ENCODE measurements around the gene FAM193A. TPM values are rescaled to one million over a fixed set of nuclear protein-coding genes. Genes with fewer than 3 reads are reported as not detected.
"Not testable (repeated sequence)": the region's sequence is repeated elsewhere in the genome, so short reads cannot be mapped to it uniquely, and the experiment has no call there.

The FAM193A gene
- total RNA-seq, 6 experiments from 2014 or later = 8.5 to 12.3 (median 9.7) TPM

- Histone ChIP-seq H3K36me3 (no peaks in the 10 kb centered on the region), H3K4me3 (no peak overlapping the region), H3K4me1 (peaks cover 0 to 5% (median 0%) of the 10 kb centered on the region in 4 donors), H3K27ac (no peak overlapping the region), H3K27me3 (no peaks in the 10 kb centered on the region), H3K9me3 (no peaks in the 10 kb centered on the region)
- intact Hi-C loops (cut with DNase I) = no loop called here
- no peak for TF ChIP-seq CTCF (IDR thresholded peaks at IDR 0.05)
- TF ChIP-seq POLR2A (IDR thresholded peaks at IDR 0.05) = no peak
- no peak for ATAC-seq
- DNase-seq = no peak
- 100% methylated on average over 1 of the region's 3 CpGs for WGBS (ENCODE audit: insufficient coverage, low coverage, low lambda C conversion rate, missing lambda C conversion rate)
These were observed 234.8 kb downstream of the FAM193A start for GRCh38 chr4:2771264-2771663.

GRCh38 chr4:2780643-2781042 lies 244.2 kb downstream of the FAM193A start:
- H3K27ac ChIP-seq; H3K4me3 ChIP-seq; intact Hi-C loops (cut with DNase I); H3K9me3 ChIP-seq; H3K27me3 ChIP-seq; H3K36me3 ChIP-seq; H3K4me1 ChIP-seq; DNase-seq; ATAC-seq: not testable (repeated sequence)
- 91% methylated on average over 4 of the region's 5 CpGs for WGBS (ENCODE audit: insufficient coverage, low coverage, low lambda C conversion rate, missing lambda C conversion rate)

- no peak for ATAC-seq
- H3K36me3 ChIP-seq = no peaks in the 10 kb centered on the region
- no peaks in the 10 kb centered on the region for H3K9me3 ChIP-seq
- 92% methylated on average over 8 of the region's 10 CpGs for WGBS (ENCODE audit: insufficient coverage, low coverage, low lambda C conversion rate, missing lambda C conversion rate)
- H3K4me1 ChIP-seq = no peaks in the 10 kb centered on the region
- DNase-seq = no peak
- no peak overlapping the region for H3K27ac ChIP-seq
- H3K27me3 ChIP-seq = no peaks in the 10 kb centered on the region
- TF ChIP-seq CTCF (IDR thresholded peaks at IDR 0.05) (no peak), POLR2A (IDR thresholded peaks at IDR 0.05) (no peak)
- H3K4me3 ChIP-seq = no peak overlapping the region
- intact Hi-C loops (cut with DNase I) = no loop called here
These were observed 245.5 kb downstream of the FAM193A start for GRCh38 chr4:2781911-2782310.

Small RNAs within 50 kb of the gene (small RNA-seq; reads per million reads assigned to genes)
- gene CR545473.1 (0 reads per million in 2 experiments), gene RF00019 (0 reads per million in 2 experiments)

Other genes with a start within 250 kb of the FAM193A start
- gene ZFYVE28, start 118.0 kb upstream of the FAM193A start, total RNA-seq = 1 to 10 TPM; 2.5 to 9.6 (median 4.8) TPM
- gene CFAP99, start 117.7 kb upstream of the FAM193A start, total RNA-seq = under 1 TPM in 5 of 6 experiments, not detected in 1; 0.25 to 0.86 (median 0.29) TPM
- 10 to 100 TPM; 16.2 to 22.5 (median 18.0) TPM for gene RNF4, start 67.5 kb upstream of the FAM193A start, total RNA-seq
- 10 to 100 TPM in 5 of 6 experiments, 1 to 10 TPM in 1; 9.7 to 40.6 (median 18.8) TPM for gene TNIP2, start 219.7 kb downstream of the FAM193A start, total RNA-seq

All from right lobe of liver (tissue), 6 donors.